ENCODE data around the gene RAD51AP1.

GRCh38 chr12:4540170-4540569, 1.5 kb downstream of the RAD51AP1 start:
- TF ChIP-seq CTCF (IDR thresholded peaks at IDR 0.05) (no peak), POLR2A (IDR thresholded peaks at IDR 0.05) (no peak)
